ENCODE results near the gene ANKRD50. TPM values are rescaled to one million over a fixed set of nuclear protein-coding genes. Genes with fewer than 3 reads are reported as not detected.

The ANKRD50 gene
- total RNA-seq, 2 donors from 2014 or later, result 21.1 to 23.1 TPM

DNA sequence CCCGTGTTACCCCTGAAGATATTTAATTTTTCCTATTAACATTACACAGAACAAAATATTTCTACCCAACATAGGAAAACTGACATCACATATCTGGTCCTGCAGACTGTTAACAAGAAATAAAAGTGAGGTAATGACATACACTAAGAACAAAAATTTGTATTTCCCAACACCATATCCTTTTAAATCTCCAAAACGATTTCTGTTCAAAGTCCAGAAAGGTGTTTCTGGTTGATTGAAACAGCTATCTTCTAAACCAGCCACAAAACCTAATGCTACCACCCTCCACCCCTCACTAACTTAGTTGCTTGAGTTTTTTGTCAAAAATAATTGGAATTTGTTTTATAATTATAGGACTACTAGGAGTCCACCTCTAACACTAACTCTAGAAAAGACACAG, 7.1 kb downstream of the ANKRD50 start:
- no peak overlapping the region for H3K4me3 Mint-ChIP-seq
- H3K27ac Mint-ChIP-seq, result no peak overlapping the region
- H3K4me3 ChIP-seq (ENCODE audit: low read length), result peak overlapping the region; percentile 6
- H3K9me3 Mint-ChIP-seq, result no peaks in the 10 kb centered on the region
- 86 to 92% methylated on average over 2 of the region's 2 CpGs for WGBS, 2 experiments (ENCODE audit: insufficient coverage in 1 of 2, insufficient read length in 1 of 2)
- no peaks in the 10 kb centered on the region for H3K27me3 Mint-ChIP-seq (ENCODE audit: insufficient read depth)
- H3K4me1 Mint-ChIP-seq, result peaks cover 40% of the 10 kb centered on the region
- no peak overlapping the region for H3K9ac ChIP-seq (ENCODE audit: extremely low read depth, low read length, poor library complexity, severe bottlenecking)
- H3K27ac ChIP-seq (ENCODE audit: low read depth, low read length), result no peak overlapping the region
- TF ChIP-seq, protein P1, sequence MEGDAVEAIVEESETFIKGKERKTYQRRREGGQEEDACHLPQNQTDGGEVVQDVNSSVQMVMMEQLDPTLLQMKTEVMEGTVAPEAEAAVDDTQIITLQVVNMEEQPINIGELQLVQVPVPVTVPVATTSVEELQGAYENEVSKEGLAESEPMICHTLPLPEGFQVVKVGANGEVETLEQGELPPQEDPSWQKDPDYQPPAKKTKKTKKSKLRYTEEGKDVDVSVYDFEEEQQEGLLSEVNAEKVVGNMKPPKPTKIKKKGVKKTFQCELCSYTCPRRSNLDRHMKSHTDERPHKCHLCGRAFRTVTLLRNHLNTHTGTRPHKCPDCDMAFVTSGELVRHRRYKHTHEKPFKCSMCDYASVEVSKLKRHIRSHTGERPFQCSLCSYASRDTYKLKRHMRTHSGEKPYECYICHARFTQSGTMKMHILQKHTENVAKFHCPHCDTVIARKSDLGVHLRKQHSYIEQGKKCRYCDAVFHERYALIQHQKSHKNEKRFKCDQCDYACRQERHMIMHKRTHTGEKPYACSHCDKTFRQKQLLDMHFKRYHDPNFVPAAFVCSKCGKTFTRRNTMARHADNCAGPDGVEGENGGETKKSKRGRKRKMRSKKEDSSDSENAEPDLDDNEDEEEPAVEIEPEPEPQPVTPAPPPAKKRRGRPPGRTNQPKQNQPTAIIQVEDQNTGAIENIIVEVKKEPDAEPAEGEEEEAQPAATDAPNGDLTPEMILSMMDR (conservative IDR thresholded peaks at IDR 0.05), result no peak
- H3K4me1 ChIP-seq (ENCODE audit: control insufficient read depth, insufficient read depth, low read length), result no peaks in the 10 kb centered on the region
- peaks cover 56% of the 10 kb centered on the region for H3K36me3 Mint-ChIP-seq (ENCODE audit: low read depth)
- peaks cover 72% of the 10 kb centered on the region for H3K36me3 ChIP-seq (ENCODE audit: control insufficient read depth, insufficient read depth, low read length)
- H3K9me3 ChIP-seq (ENCODE audit: control insufficient read depth, low read length), result no peaks in the 10 kb centered on the region
- no peak for DNase-seq
- no peaks in the 10 kb centered on the region for H3K27me3 ChIP-seq (ENCODE audit: control insufficient read depth, insufficient read depth, low read length, poor library complexity, severe bottlenecking)

DNA sequence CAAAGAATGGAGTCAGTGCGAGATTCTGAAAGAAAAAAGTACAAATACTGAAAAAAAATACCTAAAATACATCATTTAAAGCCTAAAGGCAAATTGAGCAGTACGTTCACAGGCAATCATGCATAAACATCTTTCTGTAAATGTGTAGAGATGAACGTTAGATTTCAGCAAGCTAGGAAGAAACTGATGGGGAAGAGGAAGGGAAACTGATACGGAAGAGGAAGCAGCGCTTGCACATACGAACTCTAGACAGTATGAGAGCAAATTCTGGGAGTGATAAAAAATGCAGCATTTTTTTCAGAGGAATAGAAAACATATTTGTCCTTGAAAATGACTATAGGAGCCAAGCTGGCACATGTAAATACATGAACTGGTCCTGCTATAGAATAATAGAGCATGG, 9.4 kb downstream of the ANKRD50 start:
- Mint-ChIP-seq H3K36me3 (ENCODE audit: low read depth) (peaks cover 63% of the 10 kb centered on the region), H3K9me3 (no peaks in the 10 kb centered on the region), H3K27me3 (ENCODE audit: insufficient read depth) (no peaks in the 10 kb centered on the region), H3K4me3 (no peak overlapping the region), H3K27ac (no peak overlapping the region), H3K4me1 (peaks cover 29% of the 10 kb centered on the region)
- no peaks in the 10 kb centered on the region for H3K4me1 ChIP-seq (ENCODE audit: control insufficient read depth, insufficient read depth, low read length)
- WGBS, 2 experiments (ENCODE audit: insufficient coverage in 1 of 2, insufficient read length in 1 of 2), result 93 to 96% methylated on average over 4 to 6 of the region's 6 CpGs
- H3K9ac ChIP-seq (ENCODE audit: extremely low read depth, low read length, poor library complexity, severe bottlenecking), result no peak overlapping the region
- peaks cover under 1% of the 10 kb centered on the region for H3K9me3 ChIP-seq (ENCODE audit: control insufficient read depth, low read length)
- no peak overlapping the region for H3K4me3 ChIP-seq (ENCODE audit: low read length)
- no peaks in the 10 kb centered on the region for H3K27me3 ChIP-seq (ENCODE audit: control insufficient read depth, insufficient read depth, low read length, poor library complexity, severe bottlenecking)
- no peak for DNase-seq
- no peak overlapping the region for H3K27ac ChIP-seq (ENCODE audit: low read depth, low read length)
- TF ChIP-seq, protein P1 (conservative IDR thresholded peaks at IDR 0.05), result no peak
- peaks cover 82% of the 10 kb centered on the region for H3K36me3 ChIP-seq (ENCODE audit: control insufficient read depth, insufficient read depth, low read length)

DNA sequence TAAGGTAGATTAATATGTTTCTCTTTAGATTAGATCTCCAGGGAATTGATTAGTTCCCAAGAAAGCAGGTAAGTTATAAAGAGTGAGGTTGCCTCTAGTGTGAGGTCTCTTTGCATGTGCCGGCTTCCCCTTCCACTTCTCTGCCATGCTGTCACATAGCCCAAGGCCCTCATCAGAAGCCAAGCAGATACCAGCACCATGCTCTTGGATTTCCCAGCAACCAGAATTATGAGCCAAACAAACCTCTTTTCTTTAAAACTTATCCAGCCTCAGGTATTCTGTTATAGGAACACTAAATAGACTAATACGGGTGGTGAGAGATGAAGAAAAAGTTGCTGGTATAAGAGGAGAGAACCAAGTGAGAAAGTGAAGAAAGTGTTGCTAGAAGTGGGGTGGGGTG, 15.1 kb downstream of the ANKRD50 start:
- WGBS, 2 experiments (ENCODE audit: insufficient coverage in 1 of 2, insufficient read length in 1 of 2), result 94 to 100% methylated on average over 1 to 2 of the region's 2 CpGs
- H3K36me3 Mint-ChIP-seq (ENCODE audit: low read depth), result peaks cover 51% of the 10 kb centered on the region

More for the DNA sequence above, 15.1 kb downstream of the ANKRD50 start:
- Mint-ChIP-seq H3K27ac (no peak overlapping the region), H3K9me3 (peaks cover 17% of the 10 kb centered on the region), H3K4me3 (no peak overlapping the region), H3K27me3 (ENCODE audit: insufficient read depth) (no peaks in the 10 kb centered on the region), H3K4me1 (peaks cover 15% of the 10 kb centered on the region)
- no peak overlapping the region for H3K27ac ChIP-seq (ENCODE audit: low read depth, low read length)
- H3K4me3 ChIP-seq (ENCODE audit: low read length), result peak overlapping the region; percentile 10
- H3K36me3 ChIP-seq (ENCODE audit: control insufficient read depth, insufficient read depth, low read length), result peaks cover 74% of the 10 kb centered on the region
- no peak overlapping the region for H3K9ac ChIP-seq (ENCODE audit: extremely low read depth, low read length, poor library complexity, severe bottlenecking)
- DNase-seq, result no peak
- H3K9me3 ChIP-seq (ENCODE audit: control insufficient read depth, low read length), result peaks cover 23% of the 10 kb centered on the region
- TF ChIP-seq, protein P1 (conservative IDR thresholded peaks at IDR 0.05), result no peak
- H3K27me3 ChIP-seq (ENCODE audit: control insufficient read depth, insufficient read depth, low read length, poor library complexity, severe bottlenecking), result no peaks in the 10 kb centered on the region
- peaks cover 4% of the 10 kb centered on the region for H3K4me1 ChIP-seq (ENCODE audit: control insufficient read depth, insufficient read depth, low read length)

Measured in endodermal cell (in vitro differentiated cells).